Mucosa of stomach (tissue), 1 donor: Measurements from ENCODE around the gene PLN.

ENCODE experiments used
- H3K27me3 ChIP-seq: one replicate; pipeline ENCODE4 v1.7.0; 2013; ENCODE audit warnings: mild to moderate bottlenecking, low read length; ENCODE audit not compliant: control insufficient read depth, insufficient read depth
- H3K36me3 ChIP-seq: one replicate; pipeline ENCODE4 v1.7.0; 2013; ENCODE audit warnings: low read length; ENCODE audit not compliant: control insufficient read depth, insufficient read depth
- H3K4me1 ChIP-seq: one replicate; pipeline ENCODE4 v1.7.0; 2013; ENCODE audit warnings: mild to moderate bottlenecking, low read length; ENCODE audit not compliant: control insufficient read depth, insufficient read depth
- H3K4me3 ChIP-seq: one replicate; pipeline ENCODE4 v1.7.0; 2013; ENCODE audit warnings: low read length
- H3K9ac ChIP-seq: one replicate; pipeline ENCODE4 v1.7.0; 2013; ENCODE audit warnings: mild to moderate bottlenecking, low read length, moderate library complexity
- H3K9me3 ChIP-seq: one replicate; pipeline ENCODE4 v1.7.0; 2013; ENCODE audit warnings: mild to moderate bottlenecking, low read length, moderate library complexity; ENCODE audit not compliant: control insufficient read depth
- donor health status: Pancreatic carcinoma.

PLN gene

DNA sequence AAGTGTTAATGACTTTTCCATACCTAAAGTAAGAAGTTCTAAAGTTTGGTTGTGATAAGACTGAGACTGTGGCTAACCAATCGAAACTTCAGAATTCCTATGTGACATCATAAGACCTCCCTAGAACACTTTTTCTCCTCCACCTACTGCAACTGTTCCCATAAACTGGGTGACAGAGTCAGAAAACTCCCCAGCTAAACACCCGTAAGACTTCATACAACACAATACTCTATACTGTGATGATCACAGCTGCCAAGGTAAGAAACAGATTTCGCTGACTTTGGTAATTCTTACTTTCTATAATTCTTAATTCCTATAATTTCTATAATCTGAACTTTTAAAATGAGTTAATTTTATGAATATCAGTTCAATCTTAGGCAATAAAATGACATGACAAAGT, at the start of gene PLN:
Gene PLN, plus strand, starts transcription at position 161 of the 400 bp plus-strand sequence. CDS start 10,626 bp downstream, outside the sequence.
- H3K9ac ChIP-seq = no peak within 1 kb of the TSS
- no peak within 1 kb of the TSS for H3K4me3 ChIP-seq
- no peaks in the 10 kb centered on the region for H3K27me3 ChIP-seq
- no peaks in the 10 kb centered on the region for H3K36me3 ChIP-seq
- H3K4me1 ChIP-seq = peaks cover 14% of the 10 kb centered on the region
- H3K9me3 ChIP-seq = no peaks in the 10 kb centered on the region

- no peak overlapping the region for H3K4me3 ChIP-seq
- no peaks in the 10 kb centered on the region for H3K9me3 ChIP-seq
- no peaks in the 10 kb centered on the region for H3K27me3 ChIP-seq
- no peaks in the 10 kb centered on the region for H3K36me3 ChIP-seq
- no peaks in the 10 kb centered on the region for H3K4me1 ChIP-seq
- H3K9ac ChIP-seq = no peak overlapping the region
Measured at GRCh38 chr6:118500130-118501015, 47.7 kb upstream of the PLN start.

DNA sequence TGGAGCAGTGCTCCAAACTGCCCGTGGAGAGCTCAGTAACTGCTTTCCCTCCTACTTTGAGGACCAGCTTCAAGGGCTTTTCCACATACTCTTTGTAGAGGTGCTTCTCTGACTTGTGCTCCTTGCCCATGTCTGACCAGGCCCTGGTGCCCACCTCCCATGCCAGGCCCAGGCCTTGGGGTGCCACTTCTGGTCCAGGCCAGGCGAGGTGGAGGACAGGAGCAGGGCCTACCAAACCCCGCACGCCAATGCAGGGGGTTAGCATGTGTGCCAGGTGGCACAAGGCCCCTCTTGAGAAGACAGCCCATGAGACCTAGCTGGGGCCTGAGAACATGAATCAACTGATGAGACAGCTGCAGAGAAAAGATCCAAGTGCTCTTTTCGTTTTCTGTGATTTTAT, 47.0 kb upstream of the PLN start:
- H3K9ac ChIP-seq = no peak overlapping the region
- H3K36me3 ChIP-seq = no peaks in the 10 kb centered on the region
- no peaks in the 10 kb centered on the region for H3K27me3 ChIP-seq
- H3K4me3 ChIP-seq = no peak overlapping the region
- no peaks in the 10 kb centered on the region for H3K9me3 ChIP-seq
- no peaks in the 10 kb centered on the region for H3K4me1 ChIP-seq

GRCh38 chr6:118501765-118502164, 46.3 kb upstream of the PLN start:
- no peak overlapping the region for H3K9ac ChIP-seq

DNA sequence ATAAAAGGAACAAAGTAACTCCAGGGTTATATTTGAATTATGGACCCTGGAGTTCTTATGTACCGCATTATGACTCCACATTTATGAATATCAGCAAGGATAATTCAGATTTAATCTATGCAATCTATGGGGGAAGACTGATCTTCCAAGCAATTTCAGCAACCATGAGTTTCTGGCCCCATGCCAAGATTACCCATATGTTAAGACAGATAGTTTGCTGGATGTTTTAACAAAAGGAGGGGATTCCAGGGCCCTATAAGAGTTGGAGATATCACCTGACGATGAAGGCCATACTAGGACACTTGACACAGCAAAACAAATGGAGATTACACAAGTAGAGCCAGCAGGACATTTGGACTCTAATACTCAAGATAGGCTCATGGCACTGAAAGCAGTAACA, 45.9 kb upstream of the PLN start:
- no peaks in the 10 kb centered on the region for H3K9me3 ChIP-seq
- H3K36me3 ChIP-seq = no peaks in the 10 kb centered on the region
- H3K9ac ChIP-seq = no peak overlapping the region
- no peaks in the 10 kb centered on the region for H3K4me1 ChIP-seq
- no peak overlapping the region for H3K4me3 ChIP-seq
- no peaks in the 10 kb centered on the region for H3K27me3 ChIP-seq

More at GRCh38 chr6:118501765-118502164, 46.3 kb upstream of the PLN start:
- H3K36me3 ChIP-seq = no peaks in the 10 kb centered on the region
- no peak overlapping the region for H3K4me3 ChIP-seq
- no peaks in the 10 kb centered on the region for H3K27me3 ChIP-seq
- H3K9me3 ChIP-seq = no peaks in the 10 kb centered on the region
- no peaks in the 10 kb centered on the region for H3K4me1 ChIP-seq

- H3K4me1 ChIP-seq = no peaks in the 10 kb centered on the region
- H3K4me3 ChIP-seq = no peak overlapping the region
- H3K27me3 ChIP-seq = no peaks in the 10 kb centered on the region
- no peak overlapping the region for H3K9ac ChIP-seq
- no peaks in the 10 kb centered on the region for H3K9me3 ChIP-seq
- H3K36me3 ChIP-seq = no peaks in the 10 kb centered on the region
Measured at GRCh38 chr6:118504611-118505010, 43.5 kb upstream of the PLN start.

GRCh38 chr6:118505656-118506055, 42.4 kb upstream of the PLN start:
- no peaks in the 10 kb centered on the region for H3K4me1 ChIP-seq
- no peaks in the 10 kb centered on the region for H3K27me3 ChIP-seq
- no peak overlapping the region for H3K9ac ChIP-seq
- no peak overlapping the region for H3K4me3 ChIP-seq
- H3K36me3 ChIP-seq = no peaks in the 10 kb centered on the region
- no peaks in the 10 kb centered on the region for H3K9me3 ChIP-seq

DNA sequence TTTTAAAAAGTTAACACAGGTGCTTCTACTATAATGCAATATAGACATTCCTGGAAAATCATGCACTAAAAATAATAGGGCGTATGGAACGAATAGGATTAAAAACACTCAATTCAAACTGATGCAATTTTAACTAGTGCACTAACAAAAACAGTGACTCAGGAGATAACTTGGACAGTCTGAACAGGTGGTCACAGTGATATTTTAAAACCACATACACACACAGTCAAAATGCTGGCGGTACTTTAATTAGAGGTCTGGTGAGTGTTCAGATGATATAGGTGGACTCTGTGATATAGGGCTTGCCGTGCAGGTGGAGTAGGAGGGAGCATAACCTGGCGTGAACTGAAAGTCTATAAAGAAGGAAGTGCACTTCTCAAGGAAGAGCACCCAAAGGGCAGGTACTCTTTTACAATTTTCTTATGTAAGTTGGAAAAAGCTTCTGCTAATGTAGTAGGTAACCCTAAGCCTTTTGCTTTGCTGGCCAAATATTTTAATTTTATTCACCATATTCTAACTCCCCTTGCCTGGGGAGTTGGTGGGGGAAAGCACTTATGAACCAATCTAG, 41.9 kb upstream of the PLN start:
- H3K4me1 ChIP-seq = no peaks in the 10 kb centered on the region
- H3K9me3 ChIP-seq = no peaks in the 10 kb centered on the region
- no peak overlapping the region for H3K4me3 ChIP-seq
- no peaks in the 10 kb centered on the region for H3K27me3 ChIP-seq
- H3K36me3 ChIP-seq = no peaks in the 10 kb centered on the region
- H3K9ac ChIP-seq = no peak overlapping the region

DNA sequence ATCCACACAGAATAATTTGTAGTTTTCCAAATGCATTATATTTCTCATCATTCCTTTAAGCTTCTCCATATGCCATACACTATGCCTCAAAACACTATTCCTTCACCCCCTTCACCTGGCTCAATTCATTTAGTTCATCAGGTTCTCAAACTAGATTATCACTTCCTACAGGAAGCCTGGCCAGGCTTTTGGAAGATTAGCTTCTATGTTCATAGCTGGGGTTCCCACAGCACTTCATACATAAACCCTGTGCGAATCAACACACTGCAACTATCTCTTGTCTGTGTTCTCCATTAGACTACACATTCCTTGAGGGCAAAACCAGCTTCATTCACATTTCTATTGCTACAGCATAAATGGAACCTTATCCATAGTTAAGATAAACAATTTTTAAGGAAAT, 40.5 kb upstream of the PLN start:
- Histone ChIP-seq H3K36me3 (no peaks in the 10 kb centered on the region), H3K4me1 (no peaks in the 10 kb centered on the region), H3K9me3 (no peaks in the 10 kb centered on the region), H3K9ac (no peak overlapping the region), H3K27me3 (no peaks in the 10 kb centered on the region), H3K4me3 (no peak overlapping the region)

DNA sequence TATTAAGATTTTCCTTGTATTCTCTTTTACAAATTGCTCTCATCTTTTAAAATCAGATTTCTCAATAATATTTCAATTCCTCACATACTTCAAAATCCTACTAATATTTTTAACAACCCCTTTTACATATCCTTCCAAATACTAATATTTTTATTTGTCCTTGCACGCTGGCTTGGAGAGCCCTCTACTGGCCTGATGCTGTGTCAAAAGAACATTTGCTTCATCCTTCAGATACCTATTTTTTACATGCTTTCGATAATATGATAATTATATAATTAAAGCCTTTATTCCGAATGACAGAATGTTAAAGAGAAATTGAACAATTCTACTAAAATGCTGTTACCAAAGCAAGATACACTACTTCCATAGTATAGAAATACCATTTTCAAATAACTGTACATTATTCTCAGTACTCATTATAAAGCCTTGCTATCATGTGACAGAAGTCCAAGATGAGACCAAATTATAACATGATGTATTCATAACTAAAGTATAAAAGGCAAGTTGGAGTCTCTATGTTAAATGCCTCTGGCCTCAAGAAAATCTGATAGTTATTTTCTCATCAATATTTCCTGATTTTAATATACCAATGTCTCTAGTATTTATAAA, 39.0 kb upstream of the PLN start:
- H3K36me3 ChIP-seq = no peaks in the 10 kb centered on the region
- no peaks in the 10 kb centered on the region for H3K27me3 ChIP-seq
- H3K9me3 ChIP-seq = no peaks in the 10 kb centered on the region
- no peak overlapping the region for H3K4me3 ChIP-seq
- no peak overlapping the region for H3K9ac ChIP-seq
- no peaks in the 10 kb centered on the region for H3K4me1 ChIP-seq

DNA sequence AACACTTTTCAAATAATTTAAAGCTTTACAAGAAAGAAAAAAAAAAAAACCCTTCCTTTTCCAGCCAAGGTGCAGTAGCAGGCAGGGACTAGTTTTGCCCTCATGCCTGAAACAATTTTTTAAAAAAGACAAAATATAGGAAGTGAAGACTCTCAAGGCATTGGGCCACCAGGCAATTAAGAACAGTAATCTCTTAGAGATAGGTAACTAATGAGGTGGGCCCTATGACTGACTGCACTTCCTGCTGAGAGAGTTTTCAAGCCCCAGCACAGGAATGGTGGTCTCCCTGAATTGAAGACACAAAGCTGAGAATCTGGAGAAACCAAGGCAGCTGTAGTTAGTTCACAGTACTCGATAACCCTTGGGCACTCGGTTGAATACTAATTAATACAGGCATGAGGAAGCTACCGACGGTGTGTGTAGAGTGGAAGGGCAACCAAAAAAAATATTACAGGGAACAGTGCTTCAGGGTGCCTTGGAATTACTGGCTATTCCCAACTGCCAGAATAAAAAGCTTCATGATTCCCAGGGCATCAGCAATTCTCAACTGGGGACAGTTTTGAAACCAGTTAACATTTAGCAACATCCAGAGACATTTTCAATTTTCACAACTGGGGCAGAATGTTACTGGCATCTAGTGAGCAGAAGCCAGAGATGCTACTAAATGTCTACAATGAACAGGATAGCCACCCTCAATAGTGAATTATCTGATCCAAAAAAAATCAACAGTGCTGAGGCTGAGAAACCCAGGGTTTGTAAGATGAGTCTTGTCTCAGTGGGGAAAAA, 36.0 kb upstream of the PLN start:
- no peaks in the 10 kb centered on the region for H3K4me1 ChIP-seq
- no peaks in the 10 kb centered on the region for H3K9me3 ChIP-seq
- H3K9ac ChIP-seq = no peak overlapping the region
- H3K36me3 ChIP-seq = no peaks in the 10 kb centered on the region
- no peak overlapping the region for H3K4me3 ChIP-seq
- no peaks in the 10 kb centered on the region for H3K27me3 ChIP-seq

DNA sequence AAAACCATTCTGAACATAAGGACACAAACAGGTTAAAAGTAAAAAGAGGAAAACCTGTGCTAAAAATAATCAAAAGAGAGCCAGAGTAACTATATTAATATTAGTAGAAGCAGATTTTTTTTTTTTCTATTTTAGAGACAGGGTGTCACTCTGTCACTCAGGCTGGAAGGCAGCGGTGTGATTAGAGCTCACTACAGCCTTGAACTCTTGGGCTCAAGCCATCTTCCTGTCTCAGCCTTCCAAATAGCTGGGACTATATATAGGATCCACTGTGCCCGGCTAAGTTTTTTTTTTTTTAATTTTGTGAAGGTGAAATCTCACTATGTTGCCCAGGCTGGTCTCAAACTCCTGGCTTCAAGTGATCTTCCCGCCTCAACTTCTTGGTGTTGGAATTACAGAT, 33.4 kb upstream of the PLN start:
- H3K9ac ChIP-seq = no peak overlapping the region
- no peaks in the 10 kb centered on the region for H3K4me1 ChIP-seq
- no peaks in the 10 kb centered on the region for H3K36me3 ChIP-seq
- H3K9me3 ChIP-seq = no peaks in the 10 kb centered on the region
- no peaks in the 10 kb centered on the region for H3K27me3 ChIP-seq
- H3K4me3 ChIP-seq = no peak overlapping the region
